ENCODE data around the gene KCNG2. TPM values are rescaled to one million over a fixed set of nuclear protein-coding genes. Genes with fewer than 3 reads are reported as not detected.

KCNG2 gene
- total and polyA plus RNA-seq, 2 donors (not counting 1 experiment from before 2014, with no cell fraction given): not detected

DNA sequence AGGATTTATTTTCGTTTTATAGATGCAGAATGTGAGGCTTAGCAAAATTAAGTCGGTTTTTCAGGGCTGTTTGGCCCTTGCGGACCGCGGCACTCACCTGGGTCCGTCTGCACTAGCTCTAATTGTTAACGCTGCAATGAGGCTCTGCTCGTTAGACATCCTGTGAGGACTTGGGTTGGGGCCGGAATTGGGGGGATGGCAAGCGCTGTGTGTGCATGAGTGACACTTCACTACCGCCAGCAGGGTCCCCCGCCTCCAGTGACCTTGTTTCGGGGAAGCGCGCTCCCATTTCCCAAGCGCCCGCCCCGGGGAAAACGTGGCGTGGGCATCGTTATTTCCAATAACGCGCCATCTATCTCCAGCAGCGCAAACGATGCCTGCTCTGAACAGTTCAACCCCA lies 54.2 kb downstream of the KCNG2 start:
- H3K9ac ChIP-seq (ENCODE audit: low read length): no peak overlapping the region
- TF ChIP-seq EZH2 (IDR thresholded peaks at IDR 0.05; ENCODE audit: borderline replicate concordance, insufficient read depth, low read depth, low read length, poor library complexity, severe bottlenecking): no peak
- TF ChIP-seq, protein P1, sequence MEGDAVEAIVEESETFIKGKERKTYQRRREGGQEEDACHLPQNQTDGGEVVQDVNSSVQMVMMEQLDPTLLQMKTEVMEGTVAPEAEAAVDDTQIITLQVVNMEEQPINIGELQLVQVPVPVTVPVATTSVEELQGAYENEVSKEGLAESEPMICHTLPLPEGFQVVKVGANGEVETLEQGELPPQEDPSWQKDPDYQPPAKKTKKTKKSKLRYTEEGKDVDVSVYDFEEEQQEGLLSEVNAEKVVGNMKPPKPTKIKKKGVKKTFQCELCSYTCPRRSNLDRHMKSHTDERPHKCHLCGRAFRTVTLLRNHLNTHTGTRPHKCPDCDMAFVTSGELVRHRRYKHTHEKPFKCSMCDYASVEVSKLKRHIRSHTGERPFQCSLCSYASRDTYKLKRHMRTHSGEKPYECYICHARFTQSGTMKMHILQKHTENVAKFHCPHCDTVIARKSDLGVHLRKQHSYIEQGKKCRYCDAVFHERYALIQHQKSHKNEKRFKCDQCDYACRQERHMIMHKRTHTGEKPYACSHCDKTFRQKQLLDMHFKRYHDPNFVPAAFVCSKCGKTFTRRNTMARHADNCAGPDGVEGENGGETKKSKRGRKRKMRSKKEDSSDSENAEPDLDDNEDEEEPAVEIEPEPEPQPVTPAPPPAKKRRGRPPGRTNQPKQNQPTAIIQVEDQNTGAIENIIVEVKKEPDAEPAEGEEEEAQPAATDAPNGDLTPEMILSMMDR (IDR thresholded peaks at IDR 0.05): no peak
- Mint-ChIP-seq H3K4me3 (no peak overlapping the region), H3K27ac (no peak overlapping the region), H3K9me3 (ENCODE audit: insufficient read depth) (no peaks in the 10 kb centered on the region), H3K4me1 (peaks cover 26% of the 10 kb centered on the region), H3K27me3 (peaks cover 5% of the 10 kb centered on the region)
- H3K27me3 ChIP-seq (replicated peaks in 1 of 4; ENCODE audit: control extremely low read depth in 1 of 4, control insufficient read depth in 3 of 4, insufficient read depth in 4 of 4, low read length in 3 of 4): peaks cover 0 to 3% (median 0%) of the 10 kb centered on the region in 4 experiments
- peaks cover 0 to 7% (median 0%) of the 10 kb centered on the region in 3 donors for H3K9me3 ChIP-seq (ENCODE audit: control extremely low read depth in 1 of 3, control insufficient read depth in 2 of 3, insufficient read depth in 1 of 3, low read length in 2 of 3)
- no peaks in the 10 kb centered on the region for H4K20me1 ChIP-seq (ENCODE audit: control insufficient read depth, insufficient read depth, low read length, poor library complexity, severe bottlenecking)
- no peak for ATAC-seq (ENCODE audit: low read depth)
- POLR2A ChIA-PET: no interaction called here
- DNase-seq: no peak
- intact Hi-C loops (cut with micrococcal nuclease): no loop called here
- no peak overlapping the region for H3K4me2 ChIP-seq (replicated peaks; ENCODE audit: low read depth, low read length, poor library complexity, severe bottlenecking)
- H3K4me1 ChIP-seq (ENCODE audit: control insufficient read depth in 2 of 2, insufficient read depth in 2 of 2, low read length in 2 of 2): peaks cover 25 to 26% of the 10 kb centered on the region in 2 donors
- no peak overlapping the region for H2AFZ ChIP-seq (ENCODE audit: insufficient read depth, low read depth, low read length, poor library complexity, severe bottlenecking)
- H3K4me3 ChIP-seq (ENCODE audit: control extremely low read depth in 1 of 5, extremely low read depth in 1 of 5, insufficient read depth in 1 of 5, low read depth in 2 of 5, low read length in 4 of 5): no peak overlapping the region
- H3K27ac ChIP-seq (ENCODE audit: low read length in 2 of 2): no peak overlapping the region
- H3K36me3 ChIP-seq (replicated peaks in 1 of 2; ENCODE audit: control extremely low read depth in 1 of 2, control insufficient read depth in 1 of 2, extremely low read depth in 1 of 2, insufficient read depth in 2 of 2, low read length in 1 of 2): no peaks in the 10 kb centered on the region
- 95% methylated on average over 25 of the region's 25 CpGs for WGBS (ENCODE audit: insufficient coverage)
- H3K79me2 ChIP-seq (ENCODE audit: control insufficient read depth, insufficient read depth, low read length): no peaks in the 10 kb centered on the region
- CTCF ChIA-PET: no interaction called here

DNA sequence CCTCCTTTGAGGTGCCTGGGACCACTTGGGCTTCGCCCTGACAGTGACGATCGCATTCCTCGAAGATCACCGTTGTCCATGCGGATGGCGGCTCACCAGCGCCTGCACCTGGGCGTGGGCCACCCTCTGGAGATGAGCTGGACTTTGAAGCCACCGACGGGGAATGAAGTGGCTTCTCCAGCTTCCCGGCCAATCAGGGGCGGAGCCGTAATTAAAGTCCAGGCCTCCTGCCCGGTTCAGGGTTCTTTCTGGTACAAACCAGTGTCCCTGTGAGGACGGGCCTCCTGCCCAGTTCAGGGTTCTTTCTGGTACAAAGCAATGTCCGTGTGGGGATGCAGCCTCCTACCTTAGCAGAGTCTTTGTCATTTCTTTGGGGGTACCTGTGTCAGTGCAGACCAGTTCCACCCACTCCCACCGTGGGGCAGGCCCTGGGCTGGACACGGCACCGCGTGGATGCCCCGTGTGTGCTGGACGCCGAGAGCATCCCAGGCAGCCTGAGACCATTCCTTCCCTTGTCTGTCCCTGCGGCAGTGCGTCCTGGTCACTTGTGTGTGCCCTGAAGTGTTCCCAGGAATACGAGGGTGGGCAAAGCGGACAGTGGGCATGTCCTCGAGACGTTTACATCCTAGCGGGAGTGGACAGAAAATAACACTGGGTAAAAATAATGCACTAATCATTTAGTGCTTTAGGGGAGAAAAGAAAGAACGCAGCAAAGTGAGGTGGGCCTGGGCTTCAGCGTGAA lies 55.0 kb downstream of the KCNG2 start:
- peaks cover 0 to 7% (median 0%) of the 10 kb centered on the region in 3 donors for H3K9me3 ChIP-seq (ENCODE audit: control extremely low read depth in 1 of 3, control insufficient read depth in 2 of 3, insufficient read depth in 1 of 3, low read length in 2 of 3)
- TF ChIP-seq, protein P1 (IDR thresholded peaks at IDR 0.05): no peak
- TF ChIP-seq EZH2 (IDR thresholded peaks at IDR 0.05; ENCODE audit: borderline replicate concordance, insufficient read depth, low read depth, low read length, poor library complexity, severe bottlenecking): no peak
- Mint-ChIP-seq H3K9me3 (ENCODE audit: insufficient read depth) (no peaks in the 10 kb centered on the region), H3K27me3 (peaks cover 5% of the 10 kb centered on the region), H3K27ac (no peak overlapping the region), H3K4me1 (peaks cover 32% of the 10 kb centered on the region), H3K4me3 (no peak overlapping the region)
- peaks cover 25 to 26% of the 10 kb centered on the region in 2 donors for H3K4me1 ChIP-seq (ENCODE audit: control insufficient read depth in 2 of 2, insufficient read depth in 2 of 2, low read length in 2 of 2)
- no peak for ATAC-seq (ENCODE audit: low read depth)
- WGBS (ENCODE audit: insufficient coverage): 96% methylated on average over 33 of the region's 33 CpGs
- DNase-seq: no peak
- no peak overlapping the region for H3K4me2 ChIP-seq (replicated peaks; ENCODE audit: low read depth, low read length, poor library complexity, severe bottlenecking)
- no peak overlapping the region for H2AFZ ChIP-seq (ENCODE audit: insufficient read depth, low read depth, low read length, poor library complexity, severe bottlenecking)
- peaks cover 0 to 3% (median 0%) of the 10 kb centered on the region in 4 experiments for H3K27me3 ChIP-seq (replicated peaks in 1 of 4; ENCODE audit: control extremely low read depth in 1 of 4, control insufficient read depth in 3 of 4, insufficient read depth in 4 of 4, low read length in 3 of 4)
- no peaks in the 10 kb centered on the region for H4K20me1 ChIP-seq (ENCODE audit: control insufficient read depth, insufficient read depth, low read length, poor library complexity, severe bottlenecking)
- H3K9ac ChIP-seq (ENCODE audit: low read length): no peak overlapping the region
- H3K36me3 ChIP-seq (replicated peaks in 1 of 2; ENCODE audit: control extremely low read depth in 1 of 2, control insufficient read depth in 1 of 2, extremely low read depth in 1 of 2, insufficient read depth in 2 of 2, low read length in 1 of 2): no peaks in the 10 kb centered on the region
- intact Hi-C loops (cut with micrococcal nuclease): no loop called here
- no peaks in the 10 kb centered on the region for H3K79me2 ChIP-seq (ENCODE audit: control insufficient read depth, insufficient read depth, low read length)
- no peak overlapping the region for H3K27ac ChIP-seq (ENCODE audit: low read length in 2 of 2)
- POLR2A ChIA-PET: no interaction called here
- CTCF ChIA-PET: no interaction called here
- H3K4me3 ChIP-seq (ENCODE audit: control extremely low read depth in 1 of 5, extremely low read depth in 1 of 5, insufficient read depth in 1 of 5, low read depth in 2 of 5, low read length in 4 of 5): no peak overlapping the region
